HG03060 (cell line): Measurements from ENCODE around the gene TYMP.

Experiments used
- ATAC-seq: cut with Tn5 transposase; IDR thresholded peaks from one replicate; pipeline ENCODE4 v1.9.1; 2021; ENCODE audit warnings: low read depth, moderate number of reproducible peaks; ENCODE audit not compliant: unreplicated experiment

The TYMP gene

GRCh38 chr22:50507421-50507990, 22.3 kb downstream of the TYMP start, which contains the start of gene LMF2:
TSS of gene LMF2 (minus strand) at chr22:50507702. CDS start at chr22:50507675, 27 bp downstream.
- ATAC-seq, result no peak

DNA sequence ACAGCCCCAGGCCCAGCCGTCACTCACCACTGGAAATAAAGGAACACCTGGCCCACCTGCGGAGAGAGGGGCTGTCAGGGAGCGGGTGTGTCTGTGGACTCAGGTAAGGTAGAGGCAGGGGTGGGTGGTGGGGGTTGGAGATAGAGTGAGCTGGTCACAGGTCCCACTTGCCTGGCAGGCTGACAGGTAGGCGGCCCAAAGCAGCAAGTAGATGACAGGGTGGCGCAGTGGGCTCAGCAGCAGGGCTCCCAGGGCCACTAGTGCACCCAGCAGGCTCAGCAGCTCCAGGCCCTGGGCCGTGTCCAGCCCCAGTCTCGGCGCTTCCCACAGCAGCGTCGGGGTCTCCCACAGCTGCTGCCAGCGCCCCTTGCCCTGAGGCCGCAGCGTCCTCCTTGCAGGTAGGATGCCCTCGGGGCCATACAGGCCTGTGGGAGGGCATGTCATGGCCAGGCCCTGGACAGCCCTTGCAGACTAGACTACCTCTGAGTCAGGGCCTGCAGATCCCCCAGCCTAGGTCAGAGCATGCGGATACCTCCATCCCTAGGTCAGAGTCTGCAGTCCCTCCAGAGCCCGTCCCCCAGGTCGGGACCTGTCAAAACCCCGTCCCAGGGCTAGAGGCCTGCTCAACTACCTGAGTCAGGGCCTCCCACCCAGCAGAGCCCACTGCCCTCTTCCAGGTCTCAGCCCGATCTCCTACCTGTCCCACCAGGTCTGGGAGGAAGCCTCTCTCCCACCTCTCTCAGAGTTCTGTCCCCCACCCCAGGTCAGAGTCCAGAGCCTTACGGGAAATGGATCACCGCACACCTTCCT, 23.0 kb downstream of the TYMP start:
- no peak for ATAC-seq

- no peak for ATAC-seq
These were observed 23.8 kb downstream of the TYMP start for GRCh38 chr22:50505776-50506610.

- no peak for ATAC-seq
These were observed 24.5 kb downstream of the TYMP start for GRCh38 chr22:50505276-50505775.

DNA sequence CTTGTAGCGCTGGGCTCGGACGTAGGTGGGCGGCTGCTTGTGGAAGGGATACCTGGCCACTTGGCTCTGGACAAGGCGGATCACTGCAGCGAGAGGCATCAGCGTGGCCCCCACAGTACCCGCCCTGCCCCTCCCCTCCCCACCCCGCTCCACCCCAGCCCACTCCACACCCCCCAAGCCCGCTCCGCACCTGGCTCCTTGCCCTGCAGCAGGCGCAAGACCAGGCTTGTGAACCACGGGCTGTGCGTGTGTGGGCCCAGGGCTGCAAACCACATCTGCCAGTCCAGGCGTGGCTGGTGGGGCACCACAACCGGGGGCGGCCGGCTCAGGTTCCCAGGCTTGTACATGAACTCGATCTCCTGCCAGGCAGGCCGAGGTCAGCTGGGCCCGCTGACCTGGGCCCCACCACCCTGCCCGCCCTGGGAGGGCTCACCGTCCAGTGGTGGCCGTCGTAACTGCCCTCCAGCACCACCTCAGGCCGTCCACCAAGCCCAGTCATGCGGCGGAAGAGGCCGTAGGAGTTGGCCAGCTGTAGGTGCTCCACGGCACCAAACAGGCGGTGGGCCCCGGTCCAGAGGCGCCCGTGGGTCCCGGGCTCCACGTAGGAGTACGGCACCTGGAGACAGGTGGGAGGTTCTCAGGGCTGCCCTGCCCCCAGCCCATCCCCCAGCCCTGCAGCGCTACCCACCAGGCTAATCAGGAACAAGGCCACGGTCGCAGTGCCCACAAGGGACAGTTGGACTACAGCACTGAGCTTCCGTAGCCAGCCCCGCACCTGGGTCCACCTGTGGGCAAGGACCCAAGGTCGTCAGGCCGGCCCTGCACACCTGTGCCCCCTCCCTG, 25.2 kb downstream of the TYMP start:
- ATAC-seq, result no peak

GRCh38 chr22:50503475-50504145, 26.2 kb downstream of the TYMP start:
- ATAC-seq, result no peak

DNA sequence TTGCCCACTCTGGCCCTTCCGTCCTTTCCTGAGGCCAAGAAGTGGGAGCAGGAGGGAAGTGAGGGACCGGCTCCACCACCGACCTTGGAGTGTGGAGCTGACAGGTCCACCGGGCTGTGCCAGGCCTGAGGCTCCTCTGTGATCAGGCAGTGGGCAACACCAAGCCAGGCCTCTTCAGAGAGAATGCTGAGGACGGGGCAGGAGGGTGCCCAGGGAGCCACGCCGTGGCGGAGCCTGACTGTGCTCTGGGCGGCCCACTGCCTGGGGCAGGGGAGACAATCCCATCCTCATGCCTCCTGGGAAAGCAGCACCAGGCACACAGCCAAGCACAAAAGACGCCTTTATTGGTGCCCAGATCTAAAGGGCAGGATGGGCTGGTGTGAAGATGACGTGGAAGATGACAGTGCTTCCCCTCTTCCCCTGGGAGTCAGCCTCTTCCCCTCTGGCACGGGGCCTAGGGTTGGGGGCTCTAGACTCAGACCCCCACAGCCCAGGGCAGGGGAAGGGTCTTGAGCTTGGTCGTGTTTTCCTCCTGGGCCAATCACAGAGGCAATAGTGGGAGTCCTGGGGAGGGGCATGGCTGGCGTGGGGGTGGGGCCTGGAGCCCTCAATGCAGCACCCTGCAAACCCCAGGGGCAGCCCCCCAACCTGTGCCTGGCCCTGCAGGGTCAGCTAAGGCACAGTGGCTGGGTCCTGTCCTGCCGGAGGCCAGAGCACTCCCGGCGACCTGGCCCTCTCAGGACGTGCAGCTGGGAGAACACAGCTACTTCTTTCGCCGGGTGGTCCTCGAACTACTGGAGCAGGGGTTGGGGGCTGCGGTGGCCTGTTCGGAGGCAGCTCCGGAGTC, 27.0 kb downstream of the TYMP start:
- ATAC-seq, result no peak

- ATAC-seq, result no peak
These were observed 27.7 kb downstream of the TYMP start for GRCh38 chr22:50502096-50502495.

GRCh38 chr22:50500452-50500851, 29.4 kb downstream of the TYMP start:
- no peak for ATAC-seq

DNA sequence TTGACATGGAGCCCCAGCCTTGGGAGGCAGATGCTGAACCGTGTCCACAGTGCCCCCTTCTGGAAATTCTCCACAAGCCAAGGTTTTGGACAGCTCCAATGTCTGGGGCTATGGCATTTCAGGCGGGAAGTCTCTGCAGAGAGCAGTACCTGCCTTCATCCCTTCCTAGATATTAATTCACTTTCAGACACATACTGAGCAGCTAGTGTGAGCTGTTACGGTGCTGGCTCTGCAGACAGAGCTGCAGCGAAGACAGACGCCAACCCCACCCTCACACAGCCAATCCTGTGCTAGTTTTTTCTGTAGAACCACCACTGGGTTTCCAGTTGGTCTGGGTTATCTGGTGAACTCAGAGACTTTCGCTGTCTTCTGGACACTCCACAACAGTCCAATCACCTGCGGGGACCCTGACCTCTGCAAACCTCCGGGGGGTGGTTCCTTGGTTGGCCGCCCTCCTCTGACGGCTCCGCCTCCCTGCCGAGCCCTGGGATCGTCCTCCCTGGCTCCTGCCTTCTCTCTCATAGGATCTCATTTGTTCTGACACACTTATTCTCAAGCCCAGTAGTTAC, 31.4 kb downstream of the TYMP start:
- ATAC-seq, result no peak

DNA sequence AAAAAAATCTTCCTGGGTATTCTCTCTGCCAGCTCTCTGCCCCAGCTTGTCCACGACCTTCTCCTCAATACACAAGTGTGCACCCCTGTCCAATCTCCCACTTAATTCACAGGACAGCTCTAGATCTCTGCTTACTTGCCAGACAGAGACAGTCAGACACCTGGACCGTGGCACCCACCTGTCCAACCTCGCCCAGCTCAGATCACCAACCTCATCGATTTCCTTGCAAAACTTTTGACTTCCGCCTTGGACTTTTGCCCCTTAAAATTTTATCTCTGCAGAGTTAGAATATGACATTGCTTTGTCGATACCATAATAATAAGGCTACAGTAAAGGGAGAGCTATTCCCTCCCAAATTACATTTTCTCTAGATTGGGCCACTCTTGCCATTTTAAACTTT, 32.7 kb downstream of the TYMP start:
- ATAC-seq, result no peak

DNA sequence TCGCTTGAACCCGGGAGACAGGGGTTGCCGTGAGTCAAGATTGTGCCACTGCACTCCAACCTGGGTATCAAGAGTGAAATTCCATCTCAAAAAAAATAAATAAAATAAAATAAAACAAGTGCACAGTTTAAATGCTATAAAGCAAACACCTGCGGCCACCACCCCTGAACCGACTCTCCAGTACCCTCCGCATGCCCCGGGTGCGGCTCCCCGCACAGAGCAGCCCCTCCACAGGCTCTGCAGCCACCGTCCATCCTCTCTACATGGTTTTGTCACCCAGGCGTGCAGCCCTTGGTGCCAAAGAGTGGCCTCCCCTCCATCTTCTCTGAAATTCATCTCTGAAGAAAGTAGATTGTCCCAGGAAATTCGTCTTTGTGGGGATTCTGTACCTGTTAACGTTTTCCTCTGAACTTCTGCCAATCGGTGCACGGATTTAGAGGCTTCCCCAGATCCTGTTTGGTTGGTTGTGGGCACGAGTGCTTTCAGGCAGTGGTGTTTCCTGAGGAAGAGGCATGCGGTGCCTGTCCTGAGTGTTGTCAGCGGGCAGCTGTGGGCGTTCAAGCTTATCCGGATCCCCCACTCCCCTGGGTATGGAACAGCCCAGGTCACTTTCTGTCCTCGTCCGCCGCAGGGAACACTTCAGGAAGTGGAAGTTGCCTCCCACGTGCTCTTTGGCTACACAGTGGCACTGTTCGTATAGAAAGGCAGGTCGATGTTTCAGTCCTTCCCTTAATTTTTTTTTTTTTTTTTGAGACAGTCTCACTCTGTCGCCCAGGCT, 39.1 kb downstream of the TYMP start:
- ATAC-seq, result no peak

DNA sequence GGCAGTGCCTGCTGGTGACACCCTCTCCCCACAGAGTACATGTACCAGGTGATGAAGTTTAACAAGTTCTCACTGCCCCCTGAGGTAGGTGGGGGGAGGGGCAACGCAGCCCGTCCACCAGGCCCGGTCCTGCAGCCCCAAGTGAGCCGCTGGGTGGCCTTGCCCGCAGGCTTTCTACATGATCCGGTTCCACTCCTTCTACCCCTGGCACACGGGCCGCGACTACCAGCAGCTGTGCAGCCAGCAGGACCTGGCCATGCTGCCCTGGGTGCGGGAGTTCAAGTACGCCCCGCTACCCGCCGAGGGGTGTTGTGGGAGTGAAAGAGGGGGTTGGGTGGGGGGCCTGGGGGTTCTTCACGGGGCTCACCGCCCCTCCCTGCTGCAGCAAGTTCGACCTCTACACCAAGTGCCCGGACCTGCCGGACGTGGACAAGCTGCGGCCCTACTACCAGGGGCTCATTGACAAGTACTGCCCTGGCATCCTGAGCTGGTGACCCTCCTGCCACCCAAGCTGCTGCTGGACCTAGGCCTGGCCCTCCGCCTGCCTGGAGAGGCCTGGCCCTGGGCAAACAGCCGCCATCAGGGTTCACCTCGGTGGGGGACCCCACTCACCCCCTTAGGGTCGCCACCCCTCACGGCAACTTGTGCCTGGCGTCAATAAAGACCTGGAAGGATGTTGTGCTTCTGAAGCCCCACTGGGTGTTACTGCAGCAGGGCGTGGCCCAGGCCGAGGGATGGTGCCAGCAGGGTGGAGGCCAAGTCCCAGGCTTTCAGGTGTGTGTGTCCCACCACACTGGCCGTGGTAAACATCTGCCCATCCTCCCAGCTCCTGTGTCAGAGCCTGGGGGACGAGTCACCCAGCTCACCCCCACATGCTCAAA, 40.2 kb downstream of the TYMP start:
- ATAC-seq, result no peak

GRCh38 chr22:50488886-50489285, 40.9 kb downstream of the TYMP start:
- no peak for ATAC-seq

DNA sequence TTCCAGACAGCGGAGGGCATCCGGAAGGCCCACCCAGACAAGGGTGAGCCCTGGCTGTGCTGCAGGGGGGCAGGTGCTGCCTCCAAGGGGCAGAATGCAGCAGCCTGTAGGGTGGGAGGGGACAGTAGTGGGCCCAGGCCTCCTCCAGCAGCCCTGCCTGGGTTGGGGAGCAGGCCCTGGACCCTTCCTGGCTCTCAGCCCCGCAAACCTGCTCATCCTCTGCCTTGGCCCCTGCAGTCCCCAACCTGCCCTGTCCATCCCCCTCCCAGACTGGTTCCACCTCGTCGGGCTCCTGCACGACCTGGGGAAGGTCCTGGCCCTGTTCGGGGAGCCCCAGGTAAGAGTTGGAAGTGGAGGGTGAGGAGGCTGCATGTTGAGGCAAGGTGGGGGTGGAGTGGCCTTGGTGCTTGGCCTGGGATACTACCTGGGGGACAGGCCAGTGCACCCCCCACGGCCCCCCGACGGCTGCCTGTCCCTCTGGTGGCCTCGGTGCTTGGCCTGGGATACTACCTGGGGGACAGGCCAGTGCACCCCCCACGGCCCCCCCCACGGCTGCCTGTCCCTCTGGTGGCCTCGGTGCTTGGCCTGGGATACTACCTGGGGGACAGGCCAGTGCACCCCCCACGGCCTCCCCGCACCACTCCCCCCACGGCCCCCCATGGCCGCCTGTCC, 41.7 kb downstream of the TYMP start:
- no peak for ATAC-seq

DNA sequence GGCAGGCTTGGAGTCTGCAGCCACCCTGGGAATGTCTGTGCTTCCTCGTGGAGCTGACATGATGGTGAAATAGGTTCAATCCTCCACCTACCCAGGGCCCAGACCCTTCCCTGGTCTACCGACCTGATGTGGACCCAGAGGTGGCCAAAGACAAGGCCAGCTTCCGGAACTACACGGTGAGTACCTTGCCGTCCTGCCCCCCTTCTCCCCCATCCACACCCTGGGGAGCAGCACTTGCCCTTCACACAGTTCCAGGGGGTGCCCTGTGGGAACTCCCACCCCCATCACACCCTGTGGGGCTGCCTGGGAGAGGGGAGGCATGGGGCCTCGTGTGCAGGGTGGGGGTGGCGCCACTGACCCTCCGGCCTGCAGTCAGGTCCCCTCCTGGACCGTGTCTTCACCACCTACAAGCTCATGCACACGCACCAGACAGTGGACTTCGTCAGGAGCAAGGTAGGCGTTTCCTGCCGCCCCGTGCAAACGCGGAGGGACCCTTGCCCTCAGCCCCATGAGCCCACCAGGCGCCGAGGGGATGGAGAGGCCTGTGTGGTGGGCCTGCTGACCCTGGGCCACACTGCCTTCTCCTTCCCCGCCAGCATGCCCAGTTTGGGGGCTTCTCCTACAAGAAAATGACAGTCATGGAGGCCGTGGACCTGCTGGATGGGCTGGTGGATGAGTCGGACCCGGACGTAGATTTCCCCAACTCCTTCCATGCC, 42.4 kb downstream of the TYMP start:
- no peak for ATAC-seq
